IMR-90 (cell line): ENCODE data around the gene DCUN1D1.

Experiments used
- CHD1 ChIP-seq: IDR thresholded peaks from 2 replicates; pipeline ENCODE4 v1.6.1; 2012; ENCODE audit warnings: low read depth, low read length, improper control_type of control experiment
- CTCF ChIP-seq: conservative IDR thresholded peaks from 2 replicates; pipeline ENCODE4 v1.5.1; 2012; ENCODE audit warnings: mild to moderate bottlenecking, low read depth, low read length, improper control_type of control experiment
- ELK1 ChIP-seq: fragments of 150-350 bp; IDR thresholded peaks from 2 replicates; pipeline ENCODE4 v1.6.1; 2016; ENCODE audit warnings: low read depth, mild to moderate bottlenecking, low read length, moderate library complexity, borderline replicate concordance
- NFE2L2 ChIP-seq: fragments of 150-350 bp; IDR thresholded peaks from 2 replicates; pipeline ENCODE4 v1.6.1; 2016; ENCODE audit warnings: low read depth, mild to moderate bottlenecking, low read length
- POLR2A ChIP-seq: IDR thresholded peaks from 2 replicates; pipeline ENCODE4 v1.6.1; 2012; ENCODE audit warnings: mild to moderate bottlenecking, low read depth, low read length
- USF2 ChIP-seq: fragments of 150-350 bp; IDR thresholded peaks from 2 replicates; pipeline ENCODE4 v1.6.1; 2017; ENCODE audit warnings: mild to moderate bottlenecking, antibody characterized with exemption, low read length, low read depth

GRCh38 chr3:182935803-182936202 is 44.5 kb downstream of the DCUN1D1 start:
- TF ChIP-seq CTCF (no peak), POLR2A (no peak), ELK1 (no peak), NFE2L2 (no peak), CHD1 (no peak), USF2 (no peak)
